ENCODE data around the gene C1QTNF6. TPM values are rescaled to one million over a fixed set of nuclear protein-coding genes. Genes with fewer than 3 reads are reported as not detected.

Gene C1QTNF6
- total and polyA plus RNA-seq, 10 of the 15 experiments (the other 5 are each of a cell fraction or from before 2014, with no cell fraction given): 0.16 to 4.1 (median 1.3) TPM

- H3K36me3 ChIP-seq (ENCODE audit: control insufficient read depth in 2 of 2, insufficient read depth in 2 of 2, low read length in 1 of 2): no peaks in the 10 kb centered on the region
- H4K20me1 ChIP-seq (ENCODE audit: control insufficient read depth, insufficient read depth): no peaks in the 10 kb centered on the region
- ChIA-PET SMC1A (ENCODE audit: uncharacterized antibody, unreplicated experiment) (interaction anchor here (0.7 to 1.7 kb wide), 5 partner anchors 9 to 139 kb away, joined by 3 to 7 read pairs (median 4); no protein-coding TSS in a partner anchor), RAD21 (ENCODE audit: unreplicated experiment) (interaction anchor here (1.1 to 1.5 kb wide), 4 partner anchors 20 to 138 kb away, joined by 3 to 6 read pairs (median 4); no protein-coding TSS in a partner anchor), POLR2A (interaction anchor here (1.8 kb wide), 1 partner anchor 10 kb away, joined by 5 read pairs; no protein-coding TSS in a partner anchor), CTCF (interaction anchor here (0.8 to 1.7 kb wide), 6 partner anchors 14 to 180 kb away, joined by 3 to 7 read pairs (median 3); no protein-coding TSS in a partner anchor)
- no peak overlapping the region for H3K27ac ChIP-seq (ENCODE audit: control insufficient read depth, insufficient read depth)
- ATAC-seq: peak; percentile 60
- WGBS (ENCODE audit: insufficient coverage, insufficient replicate concordance, low lambda C conversion rate, missing lambda C conversion rate): 36% methylated on average over 17 of the region's 17 CpGs
- FAIRE-seq: no peak
- no peak overlapping the region for H3K4me2 ChIP-seq (ENCODE audit: control insufficient read depth, insufficient read depth)
- no peak for DNase-seq (ENCODE audit: low read depth, low spot score)
- no peaks in the 10 kb centered on the region for H3K79me2 ChIP-seq (ENCODE audit: control insufficient read depth, insufficient read depth, low read length)
- no peak overlapping the region for H2AFZ ChIP-seq (ENCODE audit: control insufficient read depth, low read depth, low read length)
- H3K9ac ChIP-seq (ENCODE audit: control insufficient read depth, insufficient read depth, low read length): no peak overlapping the region
- TF ChIP-seq SMARCA5 (IDR thresholded peaks at IDR 0.05): no peak
- TF ChIP-seq NFYB (IDR thresholded peaks at IDR 0.05; ENCODE audit: insufficient read depth, low read depth, low read length): no peak
- no peak for TF ChIP-seq ZSCAN29 (IDR thresholded peaks at IDR 0.05)
- TF ChIP-seq BHLHE40 (IDR thresholded peaks at IDR 0.05; ENCODE audit: borderline replicate concordance in 1 of 2, low read depth in 2 of 2, low read length in 1 of 2): peak; percentile 14 to 35; a peak in 1 of 4 replicates
- peak; percentile 48 for TF ChIP-seq RAD21 (IDR thresholded peaks at IDR 0.05; ENCODE audit: insufficient read depth, low read depth, low read length)
- TF ChIP-seq JUND (IDR thresholded peaks at IDR 0.05; ENCODE audit: low read depth, low read length): no peak
- TF ChIP-seq CTCF (IDR thresholded peaks at IDR 0.05 in 2 of 3, conservative IDR thresholded peaks at IDR 0.05 in 1 of 3; ENCODE audit: control insufficient read depth in 2 of 3, extremely low read depth in 1 of 3, insufficient read depth in 1 of 3, low read depth in 3 of 3, low read length in 3 of 3): peak; percentile 17 to 36 (median 17); a peak in 3 of 6 replicates
- no peak for TF ChIP-seq E2F8 (IDR thresholded peaks at IDR 0.05; ENCODE audit: low read depth, partially characterized antibody)
- no peak for TF ChIP-seq SMAD5 (IDR thresholded peaks at IDR 0.05; ENCODE audit: low read depth)
- no peak for TF ChIP-seq NFIC (IDR thresholded peaks at IDR 0.05; ENCODE audit: low read depth, low read length)
- TF ChIP-seq NKRF (conservative IDR thresholded peaks at IDR 0.05): no peak
- no peaks in the 10 kb centered on the region; a peak in 1 of 4 replicates for H3K27me3 ChIP-seq (replicated peaks in 1 of 2; ENCODE audit: control insufficient read depth in 2 of 2, insufficient read depth in 2 of 2, low read length in 1 of 2)
- no peaks in the 10 kb centered on the region for H3K9me3 ChIP-seq (replicated peaks; ENCODE audit: control insufficient read depth, insufficient read depth, low read length)
- H3K4me3 ChIP-seq: no peak overlapping the region
- no TSS peak for BruUV-seq (replicated peaks)
- intact Hi-C loops (cut with micrococcal nuclease; ENCODE audit: unreplicated experiment) (no loop called here), in situ Hi-C loops (cut with MboI) (no loop called here)
- H3K4me1 ChIP-seq (ENCODE audit: control insufficient read depth, insufficient read depth, low read length): no peaks in the 10 kb centered on the region
Measured at GRCh38 chr22:37183432-37184379, 4.3 kb downstream of the C1QTNF6 start.

All from GM12878 (cell line).